ENCODE results near the gene CDC42BPB. TPM values are rescaled to one million over a fixed set of nuclear protein-coding genes. Genes with fewer than 3 reads are reported as not detected.

CDC42BPB gene
- polyA plus RNA-seq, 1 of the 3 experiments (the other 2 are of a cell fraction) = 61.6 TPM

GRCh38 chr14:103064978-103065377 is 7.6 kb upstream of the CDC42BPB start:
- no peak for DNase-seq
- Histone ChIP-seq H3K9ac (no peak overlapping the region), H3K27me3 (ENCODE audit: insufficient read depth) (no peaks in the 10 kb centered on the region), H3K27ac (ENCODE audit: low read depth in 2 of 2, low read length in 1 of 2) (no peak overlapping the region), H4K20me1 (ENCODE audit: insufficient read depth) (no peaks in the 10 kb centered on the region), H3K4me3 (ENCODE audit: low read depth in 2 of 2, low read length in 1 of 2) (no peak overlapping the region), H3K9me2 (no peaks in the 10 kb centered on the region), H3F3A (replicated peaks; ENCODE audit: insufficient read depth) (peaks cover 10% of the 10 kb centered on the region), H2AFZ (ENCODE audit: low read depth) (no peak overlapping the region), H3K4me2 (no peak overlapping the region), H3K4me1 (ENCODE audit: control insufficient read depth in 1 of 2, insufficient read depth in 2 of 2, low read depth in 1 of 2, low read length in 1 of 2) (no peaks in the 10 kb centered on the region), H3K36me3 (replicated peaks in 1 of 2; ENCODE audit: control insufficient read depth in 1 of 2, insufficient read depth in 2 of 2, low read length in 1 of 2) (peaks cover 0 to under 1% of the 10 kb centered on the region in 2 experiments), H3K9me3 (no peaks in the 10 kb centered on the region), H3K79me2 (ENCODE audit: insufficient read depth) (peaks cover 3% of the 10 kb centered on the region; the same call in 1 of the 2 replicates)
- POLR2A ChIA-PET = no interaction called here
- CTCF ChIA-PET = interaction anchor here (1.8 kb wide), 1 partner anchor 10 kb away, joined by 12 read pairs; no protein-coding TSS in a partner anchor
- TF ChIP-seq RFX5 (IDR thresholded peaks at IDR 0.05; ENCODE audit: low read length) (no peak), IRF3 (IDR thresholded peaks at IDR 0.05; ENCODE audit: low read depth, low read length) (no peak), MAX (IDR thresholded peaks at IDR 0.05; ENCODE audit: low read depth) (no peak), TAF1 (IDR thresholded peaks at IDR 0.05; ENCODE audit: borderline replicate concordance, low read depth, low read length) (no peak), NRF1 (IDR thresholded peaks at IDR 0.05; ENCODE audit: low read depth, low read length) (no peak), FOXJ3 (CRISPR knock-in tag; IDR thresholded peaks at IDR 0.05) (no peak), FOXM1 (IDR thresholded peaks at IDR 0.05; ENCODE audit: low read depth) (no peak), SIN3A (IDR thresholded peaks at IDR 0.05; ENCODE audit: borderline replicate concordance, low read depth, low read length) (no peak), POLR2AphosphoS5 (IDR thresholded peaks at IDR 0.05; ENCODE audit: low read depth, low read length) (no peak), TCF12 (IDR thresholded peaks at IDR 0.05) (no peak), EZH2phosphoT487 (IDR thresholded peaks at IDR 0.05; ENCODE audit: borderline replicate concordance, low read depth) (no peak), RCOR1 (IDR thresholded peaks at IDR 0.05; ENCODE audit: low read length) (no peak), NFIC (IDR thresholded peaks at IDR 0.05; ENCODE audit: borderline replicate concordance) (no peak), YY1 (IDR thresholded peaks at IDR 0.05; ENCODE audit: low read depth) (no peak)
- TF ChIP-seq, protein P1, sequence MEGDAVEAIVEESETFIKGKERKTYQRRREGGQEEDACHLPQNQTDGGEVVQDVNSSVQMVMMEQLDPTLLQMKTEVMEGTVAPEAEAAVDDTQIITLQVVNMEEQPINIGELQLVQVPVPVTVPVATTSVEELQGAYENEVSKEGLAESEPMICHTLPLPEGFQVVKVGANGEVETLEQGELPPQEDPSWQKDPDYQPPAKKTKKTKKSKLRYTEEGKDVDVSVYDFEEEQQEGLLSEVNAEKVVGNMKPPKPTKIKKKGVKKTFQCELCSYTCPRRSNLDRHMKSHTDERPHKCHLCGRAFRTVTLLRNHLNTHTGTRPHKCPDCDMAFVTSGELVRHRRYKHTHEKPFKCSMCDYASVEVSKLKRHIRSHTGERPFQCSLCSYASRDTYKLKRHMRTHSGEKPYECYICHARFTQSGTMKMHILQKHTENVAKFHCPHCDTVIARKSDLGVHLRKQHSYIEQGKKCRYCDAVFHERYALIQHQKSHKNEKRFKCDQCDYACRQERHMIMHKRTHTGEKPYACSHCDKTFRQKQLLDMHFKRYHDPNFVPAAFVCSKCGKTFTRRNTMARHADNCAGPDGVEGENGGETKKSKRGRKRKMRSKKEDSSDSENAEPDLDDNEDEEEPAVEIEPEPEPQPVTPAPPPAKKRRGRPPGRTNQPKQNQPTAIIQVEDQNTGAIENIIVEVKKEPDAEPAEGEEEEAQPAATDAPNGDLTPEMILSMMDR (IDR thresholded peaks at IDR 0.05) = no peak
- TF ChIP-seq, protein P2, sequence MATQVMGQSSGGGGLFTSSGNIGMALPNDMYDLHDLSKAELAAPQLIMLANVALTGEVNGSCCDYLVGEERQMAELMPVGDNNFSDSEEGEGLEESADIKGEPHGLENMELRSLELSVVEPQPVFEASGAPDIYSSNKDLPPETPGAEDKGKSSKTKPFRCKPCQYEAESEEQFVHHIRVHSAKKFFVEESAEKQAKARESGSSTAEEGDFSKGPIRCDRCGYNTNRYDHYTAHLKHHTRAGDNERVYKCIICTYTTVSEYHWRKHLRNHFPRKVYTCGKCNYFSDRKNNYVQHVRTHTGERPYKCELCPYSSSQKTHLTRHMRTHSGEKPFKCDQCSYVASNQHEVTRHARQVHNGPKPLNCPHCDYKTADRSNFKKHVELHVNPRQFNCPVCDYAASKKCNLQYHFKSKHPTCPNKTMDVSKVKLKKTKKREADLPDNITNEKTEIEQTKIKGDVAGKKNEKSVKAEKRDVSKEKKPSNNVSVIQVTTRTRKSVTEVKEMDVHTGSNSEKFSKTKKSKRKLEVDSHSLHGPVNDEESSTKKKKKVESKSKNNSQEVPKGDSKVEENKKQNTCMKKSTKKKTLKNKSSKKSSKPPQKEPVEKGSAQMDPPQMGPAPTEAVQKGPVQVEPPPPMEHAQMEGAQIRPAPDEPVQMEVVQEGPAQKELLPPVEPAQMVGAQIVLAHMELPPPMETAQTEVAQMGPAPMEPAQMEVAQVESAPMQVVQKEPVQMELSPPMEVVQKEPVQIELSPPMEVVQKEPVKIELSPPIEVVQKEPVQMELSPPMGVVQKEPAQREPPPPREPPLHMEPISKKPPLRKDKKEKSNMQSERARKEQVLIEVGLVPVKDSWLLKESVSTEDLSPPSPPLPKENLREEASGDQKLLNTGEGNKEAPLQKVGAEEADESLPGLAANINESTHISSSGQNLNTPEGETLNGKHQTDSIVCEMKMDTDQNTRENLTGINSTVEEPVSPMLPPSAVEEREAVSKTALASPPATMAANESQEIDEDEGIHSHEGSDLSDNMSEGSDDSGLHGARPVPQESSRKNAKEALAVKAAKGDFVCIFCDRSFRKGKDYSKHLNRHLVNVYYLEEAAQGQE (IDR thresholded peaks at IDR 0.05; ENCODE audit: low read depth, low read length) = no peak
- 93% methylated on average over 12 of the region's 12 CpGs for WGBS (ENCODE audit: low lambda C conversion rate)
